Neural crest cell (in vitro differentiated cells): ENCODE results near the gene CYP3A4. TPM values are rescaled to one million over a fixed set of nuclear protein-coding genes. Genes with fewer than 3 reads are reported as not detected.
"Not testable (repeated sequence)": the region's sequence is repeated elsewhere in the genome, so short reads cannot be mapped to it uniquely, and the experiment has no call there.

Source experiments
- DNase-seq: peaks from one replicate; pipeline ENCODE4 v3.0.0; 2021; ENCODE audit warnings: low read depth, mixed read lengths, low spot score
- H3K27ac Mint-ChIP-seq: one replicate; pipeline ENCODE4 v1.8.0; 2021; ENCODE audit warnings: mild to moderate bottlenecking, mixed read lengths; ENCODE audit not compliant: unreplicated experiment
- H3K27me3 Mint-ChIP-seq: 2 replicates; pipeline ENCODE4 v1.8.0; 2021; ENCODE audit warnings: low read depth, mild to moderate bottlenecking, mixed read lengths
- H3K36me3 Mint-ChIP-seq: 2 replicates; pipeline ENCODE4 v1.8.0; 2021; ENCODE audit warnings: low read depth, mild to moderate bottlenecking, mixed read lengths
- H3K4me1 Mint-ChIP-seq: 2 replicates; pipeline ENCODE4 v1.8.0; 2021; ENCODE audit warnings: mixed read lengths
- H3K4me3 Mint-ChIP-seq: one replicate; pipeline ENCODE4 v1.8.0; 2021; ENCODE audit warnings: mild to moderate bottlenecking, mixed read lengths
- H3K9me3 Mint-ChIP-seq: 2 replicates; pipeline ENCODE4 v1.8.0; 2021; ENCODE audit warnings: mixed read lengths
- CTCF ChIP-seq: fragments of 200-600 bp; sonication (generic); conservative IDR thresholded peaks from 2 replicates; pipeline ENCODE4 v1.5.0; 2021; ENCODE audit warnings: antibody characterized with exemption, mild to moderate bottlenecking
- total RNA-seq: library from RNA; stranded (reverse); gene quantifications from 2 replicates; pipeline ENCODE4 v1.2.1, GENCODE V29; 2021

The CYP3A4 gene
- total RNA-seq, 1 donor from 2014 or later = not detected

GRCh38 chr7:99791021-99791420 lies 7.0 kb upstream of the CYP3A4 start:
- TF ChIP-seq CTCF = no peak
- H3K27me3 Mint-ChIP-seq = peaks cover 48% of the 10 kb centered on the region
- H3K27ac Mint-ChIP-seq = no peak overlapping the region
- no peaks in the 10 kb centered on the region for H3K9me3 Mint-ChIP-seq
- H3K4me3 Mint-ChIP-seq = no peak overlapping the region
- no peaks in the 10 kb centered on the region for H3K36me3 Mint-ChIP-seq
- H3K4me1 Mint-ChIP-seq = no peaks in the 10 kb centered on the region
- DNase-seq = no peak

GRCh38 chr7:99790407-99790806 lies 6.4 kb upstream of the CYP3A4 start:
- DNase-seq = no peak
- Mint-ChIP-seq H3K27ac (no peak overlapping the region), H3K27me3 (peaks cover 54% of the 10 kb centered on the region), H3K36me3 (no peaks in the 10 kb centered on the region), H3K9me3 (no peaks in the 10 kb centered on the region), H3K4me1 (no peaks in the 10 kb centered on the region), H3K4me3 (no peak overlapping the region)
- no peak for TF ChIP-seq CTCF

GRCh38 chr7:99789441-99790070 lies 5.6 kb upstream of the CYP3A4 start:
- no peak for TF ChIP-seq CTCF
- H3K36me3 Mint-ChIP-seq = no peaks in the 10 kb centered on the region
- no peaks in the 10 kb centered on the region for H3K4me1 Mint-ChIP-seq
- no peak overlapping the region for H3K27ac Mint-ChIP-seq
- no peaks in the 10 kb centered on the region for H3K9me3 Mint-ChIP-seq
- H3K4me3 Mint-ChIP-seq = no peak overlapping the region
- no peak for DNase-seq
- peaks cover 52% of the 10 kb centered on the region for H3K27me3 Mint-ChIP-seq

GRCh38 chr7:99788554-99788953 lies 4.6 kb upstream of the CYP3A4 start:
- no peaks in the 10 kb centered on the region for H3K9me3 Mint-ChIP-seq
- no peak overlapping the region for H3K4me3 Mint-ChIP-seq
- peaks cover 58% of the 10 kb centered on the region for H3K27me3 Mint-ChIP-seq
- TF ChIP-seq CTCF = no peak
- no peak for DNase-seq
- no peak overlapping the region for H3K27ac Mint-ChIP-seq
- no peaks in the 10 kb centered on the region for H3K36me3 Mint-ChIP-seq
- H3K4me1 Mint-ChIP-seq = no peaks in the 10 kb centered on the region

GRCh38 chr7:99786726-99787335 lies 2.8 kb upstream of the CYP3A4 start:
- no peaks in the 10 kb centered on the region for H3K9me3 Mint-ChIP-seq
- no peaks in the 10 kb centered on the region for H3K4me1 Mint-ChIP-seq
- no peak for TF ChIP-seq CTCF
- no peak overlapping the region for H3K27ac Mint-ChIP-seq
- no peaks in the 10 kb centered on the region for H3K36me3 Mint-ChIP-seq
- peaks cover 66% of the 10 kb centered on the region for H3K27me3 Mint-ChIP-seq
- H3K4me3 Mint-ChIP-seq = no peak overlapping the region
- no peak for DNase-seq

GRCh38 chr7:99785654-99786053 lies 1.7 kb upstream of the CYP3A4 start:
- H3K9me3 Mint-ChIP-seq, H3K4me3 Mint-ChIP-seq, H3K4me1 Mint-ChIP-seq, H3K36me3 Mint-ChIP-seq, H3K27ac Mint-ChIP-seq, DNase-seq: not testable (repeated sequence)
- peaks cover 70% of the 10 kb centered on the region for H3K27me3 Mint-ChIP-seq
